Measurements from ENCODE around the gene ZNF789.

The ZNF789 gene

GRCh38 chr7:99452541-99452940 lies 20.1 kb upstream of the ZNF789 start:
- no peak for TF ChIP-seq CTCF (conservative IDR thresholded peaks at IDR 0.05)
- no peak for TF ChIP-seq ZFX (IDR thresholded peaks at IDR 0.05)
- H3K27ac ChIP-seq, result no peak overlapping the region

GRCh38 chr7:99453105-99453504 lies 19.6 kb upstream of the ZNF789 start:
- TF ChIP-seq ZFX (IDR thresholded peaks at IDR 0.05), result no peak
- TF ChIP-seq CTCF (conservative IDR thresholded peaks at IDR 0.05), result no peak
- no peak overlapping the region for H3K27ac ChIP-seq

GRCh38 chr7:99455874-99456273 lies 16.8 kb upstream of the ZNF789 start:
- H3K27ac ChIP-seq, result no peak overlapping the region
- TF ChIP-seq CTCF (conservative IDR thresholded peaks at IDR 0.05), result no peak
- TF ChIP-seq ZFX (IDR thresholded peaks at IDR 0.05), result no peak

GRCh38 chr7:99456288-99456687 lies 16.4 kb upstream of the ZNF789 start:
- H3K27ac ChIP-seq, result no peak overlapping the region
- TF ChIP-seq ZFX (IDR thresholded peaks at IDR 0.05), result no peak
- TF ChIP-seq CTCF (conservative IDR thresholded peaks at IDR 0.05), result no peak

GRCh38 chr7:99457050-99457649 lies 15.5 kb upstream of the ZNF789 start:
- H3K27ac ChIP-seq, result no peak overlapping the region
- TF ChIP-seq ZFX (IDR thresholded peaks at IDR 0.05) (no peak), CTCF (conservative IDR thresholded peaks at IDR 0.05) (no peak)

GRCh38 chr7:99457650-99458493 lies 14.8 kb upstream of the ZNF789 start:
- no peak overlapping the region for H3K27ac ChIP-seq
- TF ChIP-seq ZFX (IDR thresholded peaks at IDR 0.05), result no peak
- TF ChIP-seq CTCF (conservative IDR thresholded peaks at IDR 0.05), result no peak

- no peak overlapping the region for H3K27ac ChIP-seq
- TF ChIP-seq CTCF (conservative IDR thresholded peaks at IDR 0.05) (no peak; the same call in 1 of the 2 replicates), ZFX (IDR thresholded peaks at IDR 0.05) (no peak)
Measured at GRCh38 chr7:99459087-99459486, 13.6 kb upstream of the ZNF789 start.
